ENCODE results near the gene DNAJC4. TPM values are rescaled to one million over a fixed set of nuclear protein-coding genes. Genes with fewer than 3 reads are reported as not detected.

Gene DNAJC4
- polyA plus RNA-seq, 3 donors, result 25.5 to 78.9 (median 32.5) TPM

GRCh38 chr11:64253481-64253880 is 23.1 kb downstream of the DNAJC4 start:
- Histone ChIP-seq H3K79me2 (ENCODE audit: insufficient read depth, low read length) (peaks cover 18% of the 10 kb centered on the region), H3K4me1 (ENCODE audit: control insufficient read depth in 1 of 2, insufficient read depth in 2 of 2, low read length in 2 of 2) (peaks cover 25 to 36% of the 10 kb centered on the region in 2 donors), H3K4me2 (replicated peaks; ENCODE audit: extremely low read depth, low read length, poor library complexity, severe bottlenecking) (peak overlapping the region; percentile 98), H3K4me3 (replicated peaks in 1 of 3; ENCODE audit: low read depth in 2 of 3, low read length in 3 of 3) (no peak overlapping the region), H3K9me3 (replicated peaks in 1 of 2; ENCODE audit: control insufficient read depth in 1 of 2, insufficient read depth in 1 of 2, low read length in 2 of 2) (no peaks in the 10 kb centered on the region), H3K36me3 (replicated peaks in 1 of 2; ENCODE audit: control insufficient read depth in 1 of 2, insufficient read depth in 2 of 2, low read length in 2 of 2) (peaks cover 31 to 42% of the 10 kb centered on the region in 2 donors), H3K27me3 (ENCODE audit: control insufficient read depth in 2 of 2, insufficient read depth in 2 of 2, low read length in 2 of 2) (no peaks in the 10 kb centered on the region), H4K20me1 (ENCODE audit: insufficient read depth, low read length) (peaks cover 28% of the 10 kb centered on the region), H3K27ac (ENCODE audit: low read depth in 1 of 2, low read length in 2 of 2) (no peak overlapping the region), H2AFZ (ENCODE audit: insufficient read depth, low read depth, low read length, poor library complexity, severe bottlenecking) (no peak overlapping the region), H3K9ac (ENCODE audit: insufficient read depth, low read length, poor library complexity, severe bottlenecking) (no peak overlapping the region)
- Mint-ChIP-seq H3K27ac (peak overlapping the region in 3 of 7 donors; percentile 26 to 50 (median 38)), H3K4me1 (peaks cover 28% of the 10 kb centered on the region), H3K36me3 (peaks cover 29 to 43% of the 10 kb centered on the region in 2 donors), H3K4me3 (peak overlapping the region in 1 of 2 donors; percentile 43), H3K27me3 (ENCODE audit: low read depth in 3 of 3) (peaks cover 3 to 10% (median 8%) of the 10 kb centered on the region in 3 donors), H3K9me3 (peaks cover 0 to 1% (median 0%) of the 10 kb centered on the region in 7 donors)
- TF ChIP-seq CTCF (IDR thresholded peaks at IDR 0.05), result no peak
- intact Hi-C loops (cut with micrococcal nuclease), result loop anchor here (2.0 to 5.0 kb wide), 2 partner anchors 15 to 34 kb away; partner anchors contain the start of gene GPR137 (in 1 of the 2)
- DNase-seq, result no peak
- 78% methylated on average over 2 of the region's 5 CpGs for WGBS (ENCODE audit: insufficient coverage)

DNA sequence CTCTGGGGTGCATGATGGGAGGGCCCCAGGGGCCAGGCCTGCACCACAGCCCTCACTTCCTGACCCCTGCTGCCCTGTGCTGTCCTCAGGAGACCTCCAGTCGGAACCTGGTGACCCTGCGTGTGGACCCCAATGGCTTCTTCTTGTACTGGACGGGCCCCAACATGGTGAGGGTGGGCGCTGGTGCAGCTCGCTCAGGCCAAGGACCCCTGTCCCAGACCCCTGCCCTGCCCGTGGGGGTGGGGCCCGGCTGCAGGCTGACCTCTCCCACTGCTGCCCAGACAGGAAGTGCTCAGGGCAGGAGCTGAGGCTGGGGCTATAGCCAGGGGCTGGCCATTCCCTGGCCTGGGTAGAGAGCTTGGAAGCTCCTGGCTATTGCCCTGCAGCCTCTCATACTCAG is 24.0 kb downstream of the DNAJC4 start:
- Histone ChIP-seq H3K4me2 (replicated peaks; ENCODE audit: extremely low read depth, low read length, poor library complexity, severe bottlenecking) (no peak overlapping the region), H2AFZ (ENCODE audit: insufficient read depth, low read depth, low read length, poor library complexity, severe bottlenecking) (no peak overlapping the region), H3K9me3 (replicated peaks in 1 of 2; ENCODE audit: control insufficient read depth in 1 of 2, insufficient read depth in 1 of 2, low read length in 2 of 2) (no peaks in the 10 kb centered on the region), H3K9ac (ENCODE audit: insufficient read depth, low read length, poor library complexity, severe bottlenecking) (no peak overlapping the region), H4K20me1 (ENCODE audit: insufficient read depth, low read length) (peaks cover 28% of the 10 kb centered on the region), H3K4me3 (replicated peaks in 1 of 3; ENCODE audit: low read depth in 2 of 3, low read length in 3 of 3) (no peak overlapping the region), H3K27me3 (ENCODE audit: control insufficient read depth in 2 of 2, insufficient read depth in 2 of 2, low read length in 2 of 2) (no peaks in the 10 kb centered on the region), H3K36me3 (replicated peaks in 1 of 2; ENCODE audit: control insufficient read depth in 1 of 2, insufficient read depth in 2 of 2, low read length in 2 of 2) (peaks cover 40 to 51% of the 10 kb centered on the region in 2 donors), H3K79me2 (ENCODE audit: insufficient read depth, low read length) (peaks cover 18% of the 10 kb centered on the region), H3K4me1 (ENCODE audit: control insufficient read depth in 1 of 2, insufficient read depth in 2 of 2, low read length in 2 of 2) (peaks cover 25 to 36% of the 10 kb centered on the region in 2 donors), H3K27ac (ENCODE audit: low read depth in 1 of 2, low read length in 2 of 2) (no peak overlapping the region)
- 98% methylated on average over 5 of the region's 7 CpGs for WGBS (ENCODE audit: insufficient coverage)
- peaks cover 35 to 51% of the 10 kb centered on the region in 2 donors for H3K36me3 Mint-ChIP-seq
- no peak for DNase-seq
- TF ChIP-seq CTCF (IDR thresholded peaks at IDR 0.05), result no peak
- H3K4me3 Mint-ChIP-seq, result no peak overlapping the region
- H3K9me3 Mint-ChIP-seq, result peaks cover 0 to 1% (median 0%) of the 10 kb centered on the region in 7 donors
- H3K4me1 Mint-ChIP-seq, result peaks cover 28% of the 10 kb centered on the region
- H3K27ac Mint-ChIP-seq, result peak overlapping the region in 2 of 7 donors; percentile 30 to 57
- peaks cover 3 to 10% (median 5%) of the 10 kb centered on the region in 3 donors for H3K27me3 Mint-ChIP-seq (ENCODE audit: low read depth in 3 of 3)
- intact Hi-C loops (cut with micrococcal nuclease), result loop anchor here in 1 of 2 donors (5.0 kb wide), 1 partner anchor 33 kb away; the partner anchor contains the start of gene GPR137
